ENCODE data around the gene MMP15. TPM values are rescaled to one million over a fixed set of nuclear protein-coding genes. Genes with fewer than 3 reads are reported as not detected.
A peak's percentile ranks its signal among the peaks of the same experiment; 100 is the strongest.

MMP15 gene
- total RNA-seq, 2 experiments from 2014 or later = 0.19 to 0.43 TPM

GRCh38 chr16:57997176-57997527, 28.4 kb upstream of the MMP15 start:
- Mint-ChIP-seq H3K9me3 (ENCODE audit: low read depth) (no peaks in the 10 kb centered on the region), H3K27ac (no peak overlapping the region), H3K4me3 (no peak overlapping the region), H3K36me3 (ENCODE audit: low read depth) (peaks cover 11% of the 10 kb centered on the region), H3K27me3 (no peaks in the 10 kb centered on the region), H3K4me1 (peaks cover 46% of the 10 kb centered on the region)
- CTCF ChIA-PET = interaction anchor here (1.0 kb wide), 2 partner anchors 10 to 237 kb away, joined by 3 read pairs; no protein-coding TSS in a partner anchor
- ATAC-seq (no peak), DNase-seq (no peak)
- POLR2A ChIA-PET = no interaction called here
- intact Hi-C loops (cut with DNase I, micrococcal nuclease) = loop anchor here in 1 of 2 experiments (5.0 to 10.0 kb wide), 2 partner anchors 192 to 420 kb away; partner anchors contain the start of gene KIFC3

DNA sequence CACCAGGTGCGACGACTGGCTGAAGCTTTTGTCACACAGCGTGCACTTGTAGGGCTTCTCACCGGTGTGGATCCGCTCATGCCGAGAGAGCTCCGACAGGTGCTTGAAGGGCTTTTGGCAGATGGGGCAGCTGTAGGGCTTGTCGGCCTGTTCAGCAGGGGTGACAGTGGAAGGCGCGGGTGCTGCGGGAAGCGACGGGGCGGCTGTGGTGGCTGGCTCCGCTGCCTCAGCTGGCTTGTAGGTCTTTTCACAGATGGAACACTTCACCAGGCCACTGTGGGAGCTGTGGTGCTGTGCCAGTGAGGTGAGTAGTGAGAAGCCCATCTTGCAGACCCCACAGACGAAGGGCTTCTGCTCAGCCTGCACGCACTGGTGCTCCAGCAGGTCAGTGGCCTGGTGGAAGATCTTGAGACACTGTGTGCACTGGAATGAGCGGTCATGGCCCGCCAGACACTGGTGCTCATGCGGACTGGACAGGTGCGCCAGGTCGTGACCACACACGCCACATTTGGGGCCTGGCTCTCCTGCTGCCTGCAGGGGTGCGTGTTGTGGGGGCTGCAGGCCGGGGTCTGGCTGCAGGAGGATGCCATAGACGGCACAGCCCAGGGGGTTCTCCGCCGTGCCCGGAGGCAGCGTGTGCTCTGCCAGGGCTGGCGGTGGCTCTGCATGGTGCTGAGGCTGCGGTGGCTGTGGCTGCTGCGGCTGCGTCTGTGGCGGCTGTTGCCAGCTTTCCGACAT, 27.9 kb upstream of the MMP15 start:
- CTCF ChIA-PET = interaction anchor here (1.0 to 1.9 kb wide), 3 partner anchors 11 to 238 kb away, joined by 3 to 9 read pairs (median 3); no protein-coding TSS in a partner anchor
- no peak for ATAC-seq

GRCh38 chr16:57998486-57998885, 27.1 kb upstream of the MMP15 start:
- peak overlapping the region; percentile 74 for H3K4me3 Mint-ChIP-seq
- ChIA-PET POLR2A (no interaction called here), CTCF (interaction anchor here (0.8 to 1.9 kb wide), 3 partner anchors 91 to 241 kb away, joined by 3 to 9 read pairs (median 4); no protein-coding TSS in a partner anchor)
- peak overlapping the region; percentile 47 for H3K27ac Mint-ChIP-seq
- peak; percentile 25 for ATAC-seq
- H3K36me3 Mint-ChIP-seq (ENCODE audit: low read depth) = peaks cover 13% of the 10 kb centered on the region
- intact Hi-C loops (cut with DNase I, micrococcal nuclease) = loop anchor here in 1 of 2 experiments (5.0 to 10.0 kb wide), 2 partner anchors 194 to 421 kb away; partner anchors contain the start of gene KIFC3
- H3K9me3 Mint-ChIP-seq (ENCODE audit: low read depth) = no peaks in the 10 kb centered on the region
- peaks cover 51% of the 10 kb centered on the region for H3K4me1 Mint-ChIP-seq
- peak; percentile 76 for DNase-seq
- no peaks in the 10 kb centered on the region for H3K27me3 Mint-ChIP-seq

More for the DNA sequence above, 27.9 kb upstream of the MMP15 start:
- Mint-ChIP-seq H3K9me3 (ENCODE audit: low read depth) (no peaks in the 10 kb centered on the region), H3K4me1 (peaks cover 51% of the 10 kb centered on the region), H3K4me3 (peak overlapping the region; percentile 74), H3K27me3 (no peaks in the 10 kb centered on the region), H3K36me3 (ENCODE audit: low read depth) (peaks cover 13% of the 10 kb centered on the region), H3K27ac (peak overlapping the region; percentile 47)
- intact Hi-C loops (cut with DNase I, micrococcal nuclease) = loop anchor here in 1 of 2 experiments (5.0 to 10.0 kb wide), 2 partner anchors 193 to 420 kb away; partner anchors contain the start of gene KIFC3
- POLR2A ChIA-PET = no interaction called here
- no peak for DNase-seq

GRCh38 chr16:57998992-57999365, 26.6 kb upstream of the MMP15 start:
- intact Hi-C loops (cut with DNase I, micrococcal nuclease) = loop anchor here in 1 of 2 experiments (1.0 to 10.0 kb wide), 3 partner anchors 194 to 422 kb away; partner anchors contain the start of genes KATNB1 and KIFC3
- DNase-seq (no peak), ATAC-seq (no peak)
- peak overlapping the region; percentile 74 for H3K4me3 Mint-ChIP-seq
- ChIA-PET CTCF (interaction anchor here (0.6 to 1.9 kb wide), 5 partner anchors 92 to 263 kb away, joined by 3 to 9 read pairs (median 3); no protein-coding TSS in a partner anchor), POLR2A (interaction anchor here (0.7 to 0.8 kb wide), 2 partner anchors 93 to 406 kb away, joined by 3 to 4 read pairs; no protein-coding TSS in a partner anchor)
- peaks cover 13% of the 10 kb centered on the region for H3K36me3 Mint-ChIP-seq (ENCODE audit: low read depth)
- H3K27ac Mint-ChIP-seq = peak overlapping the region; percentile 48
- no peaks in the 10 kb centered on the region for H3K9me3 Mint-ChIP-seq (ENCODE audit: low read depth)
- H3K4me1 Mint-ChIP-seq = peaks cover 54% of the 10 kb centered on the region
- no peaks in the 10 kb centered on the region for H3K27me3 Mint-ChIP-seq

- peaks cover 51% of the 10 kb centered on the region for H3K4me1 Mint-ChIP-seq
- intact Hi-C loops (cut with DNase I, micrococcal nuclease) = loop anchor here in 1 of 2 experiments (1.0 to 10.0 kb wide), 3 partner anchors 195 to 422 kb away; partner anchors contain the start of genes KATNB1 and KIFC3
- H3K36me3 Mint-ChIP-seq (ENCODE audit: low read depth) = peaks cover 13% of the 10 kb centered on the region
- POLR2A ChIA-PET = interaction anchor here (0.7 to 0.8 kb wide), 2 partner anchors 94 to 406 kb away, joined by 3 to 4 read pairs; no protein-coding TSS in a partner anchor
- ATAC-seq (peak; percentile 26), DNase-seq (peak; percentile 59)
- H3K9me3 Mint-ChIP-seq (ENCODE audit: low read depth) = no peaks in the 10 kb centered on the region
- peak overlapping the region; percentile 48 for H3K27ac Mint-ChIP-seq
- H3K27me3 Mint-ChIP-seq = no peaks in the 10 kb centered on the region
- CTCF ChIA-PET = interaction anchor here (0.6 to 1.9 kb wide), 8 partner anchors 11 to 263 kb away, joined by 3 to 9 read pairs (median 3); no protein-coding TSS in a partner anchor
- peak overlapping the region; percentile 74 for H3K4me3 Mint-ChIP-seq
These were observed 26.1 kb upstream of the MMP15 start for GRCh38 chr16:57999366-57999970.

GRCh38 chr16:57999971-58000705, 25.4 kb upstream of the MMP15 start, which contains the start of gene ZNF319:
ZNF319 (minus strand) TSS chr16:58000672; CDS start chr16:57998265, 2,407 bp downstream.
- ATAC-seq (peak; percentile 6), DNase-seq (peak; percentile 50)
- Mint-ChIP-seq H3K36me3 (ENCODE audit: low read depth) (peaks cover 13% of the 10 kb centered on the region), H3K27me3 (no peaks in the 10 kb centered on the region), H3K27ac (peak within 1 kb of the TSS; percentile 80), H3K4me1 (peaks cover 48% of the 10 kb centered on the region), H3K9me3 (ENCODE audit: low read depth) (no peaks in the 10 kb centered on the region), H3K4me3 (peak within 1 kb of the TSS; percentile 91)
- CTCF ChIA-PET = interaction anchor here (0.6 to 1.8 kb wide), 7 partner anchors 10 to 424 kb away, joined by 3 to 5 read pairs (median 3); partner anchors contain the start of gene CFAP20
- intact Hi-C loops (cut with DNase I, micrococcal nuclease) = loop anchor here (1.0 to 10.0 kb wide), 15 partner anchors 25 to 1643 kb away; partner anchors contain the start of genes KIFC3 (in 2 of the 2), CCDC102A (in 1 of the 2), CIAPIN1 (in 1 of the 2) and COQ9 (in 1 of the 2)
- POLR2A ChIA-PET = interaction anchor here (0.8 kb wide), 1 partner anchor 95 kb away, joined by 4 read pairs; no protein-coding TSS in a partner anchor

GRCh38 chr16:58000706-58001676, 24.6 kb upstream of the MMP15 start, which contains the start of gene USB1:
USB1 (plus strand) TSS chr16:58001407; CDS start chr16:58001484, 77 bp downstream.
- H3K36me3 Mint-ChIP-seq (ENCODE audit: low read depth) = peaks cover 15% of the 10 kb centered on the region
- H3K9me3 Mint-ChIP-seq (ENCODE audit: low read depth) = no peaks in the 10 kb centered on the region
- DNase-seq (peak; percentile 89), ATAC-seq (peak; percentile 79)
- ChIA-PET POLR2A (interaction anchor here (0.6 to 0.7 kb wide), 2 partner anchors 30 to 128 kb away, joined by 3 read pairs; partner anchors contain the start of genes CFAP20 and CNGB1), CTCF (interaction anchor here (0.8 to 1.4 kb wide), 6 partner anchors 9 to 425 kb away, joined by 3 to 5 read pairs (median 4); partner anchors contain the start of genes CFAP20 and CNGB1)
- intact Hi-C loops (cut with DNase I, micrococcal nuclease) = loop anchor here (1.0 to 5.0 kb wide), 19 partner anchors 16 to 1644 kb away; partner anchors contain the start of genes CCDC102A (in 1 of the 2), CFAP20 (in 1 of the 2), CIAPIN1 (in 1 of the 2) and COQ9 (in 1 of the 2)
- peak within 1 kb of the TSS; percentile 80 for H3K27ac Mint-ChIP-seq
- H3K27me3 Mint-ChIP-seq = no peaks in the 10 kb centered on the region
- H3K4me3 Mint-ChIP-seq = peak within 1 kb of the TSS; percentile 91
- peaks cover 41% of the 10 kb centered on the region for H3K4me1 Mint-ChIP-seq

DNA sequence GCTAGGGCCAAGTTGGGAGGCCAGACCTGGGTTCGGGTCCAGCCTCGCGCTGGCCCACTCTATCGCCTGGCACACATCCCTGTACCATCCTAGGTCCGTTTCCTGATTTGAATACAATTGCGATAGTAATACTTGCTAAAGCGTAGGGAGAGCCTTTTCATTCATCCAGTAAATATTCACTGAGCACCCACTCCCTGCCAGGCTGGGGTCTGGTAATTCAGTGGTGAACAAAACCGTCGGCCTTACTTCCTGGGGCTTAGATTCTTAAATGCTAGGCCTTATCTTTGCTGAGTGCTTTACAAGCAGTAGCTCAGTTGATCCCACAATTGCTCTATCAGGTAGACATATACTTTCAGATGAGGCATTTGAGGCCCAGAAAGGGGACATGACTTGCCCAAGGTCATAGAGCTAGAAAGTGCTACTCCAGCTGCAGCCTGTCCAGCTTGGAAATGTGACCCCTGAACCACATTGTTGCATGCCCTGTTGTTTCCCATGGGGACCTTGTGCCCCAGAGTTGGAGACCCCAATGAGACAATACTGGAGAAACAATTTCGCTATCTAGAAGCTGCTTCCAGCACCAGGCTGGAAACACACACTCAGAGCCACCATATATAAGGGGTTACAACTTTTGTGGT, 23.7 kb upstream of the MMP15 start:
- POLR2A ChIA-PET = interaction anchor here (0.7 kb wide), 1 partner anchor 31 kb away, joined by 3 read pairs; the partner anchor contains the start of gene CNGB1
- Mint-ChIP-seq H3K4me3 (peak overlapping the region; percentile 91), H3K27ac (no peak overlapping the region), H3K36me3 (ENCODE audit: low read depth) (peaks cover 18% of the 10 kb centered on the region), H3K9me3 (ENCODE audit: low read depth) (no peaks in the 10 kb centered on the region), H3K27me3 (no peaks in the 10 kb centered on the region), H3K4me1 (peaks cover 41% of the 10 kb centered on the region)
- intact Hi-C loops (cut with DNase I, micrococcal nuclease) = loop anchor here (1.0 to 5.0 kb wide), 16 partner anchors 17 to 1645 kb away; partner anchors contain the start of genes CCDC102A (in 1 of the 2), CFAP20 (in 1 of the 2), CIAPIN1 (in 1 of the 2) and COQ9 (in 1 of the 2)
- CTCF ChIA-PET = interaction anchor here (1.0 to 1.4 kb wide), 5 partner anchors 10 to 426 kb away, joined by 3 to 5 read pairs (median 3); partner anchors contain the start of gene CNGB1
- no peak for DNase-seq
- ATAC-seq = no peak

DNA sequence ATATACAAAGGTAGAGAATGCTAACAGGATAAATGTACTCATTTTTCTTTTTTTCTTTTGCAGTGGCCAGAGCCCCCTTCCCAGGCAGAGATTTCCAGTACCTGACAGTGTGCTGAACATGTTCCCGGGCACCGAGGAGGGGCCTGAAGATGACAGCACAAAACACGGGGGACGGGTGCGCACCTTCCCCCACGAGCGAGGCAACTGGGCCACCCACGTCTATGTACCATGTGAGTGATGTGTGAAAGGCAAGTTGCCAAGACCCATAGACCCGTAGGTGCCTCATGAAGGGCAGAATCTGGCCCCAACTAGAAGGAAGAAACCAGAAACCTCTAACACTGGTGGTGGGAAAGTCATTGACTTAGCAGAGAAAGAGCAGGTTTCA, 23.1 kb upstream of the MMP15 start:
- Mint-ChIP-seq H3K27ac (no peak overlapping the region), H3K27me3 (no peaks in the 10 kb centered on the region), H3K4me3 (no peak overlapping the region), H3K9me3 (ENCODE audit: low read depth) (no peaks in the 10 kb centered on the region), H3K4me1 (peaks cover 37% of the 10 kb centered on the region), H3K36me3 (ENCODE audit: low read depth) (peaks cover 19% of the 10 kb centered on the region)
- DNase-seq (no peak), ATAC-seq (no peak)
- intact Hi-C loops (cut with DNase I, micrococcal nuclease) = loop anchor here in 1 of 2 experiments (5.0 kb wide), 4 partner anchors 410 to 1645 kb away; partner anchors contain the start of genes CCDC102A, CIAPIN1 and COQ9
- CTCF ChIA-PET = interaction anchor here (0.5 to 1.2 kb wide), 4 partner anchors 20 to 354 kb away, joined by 3 read pairs; partner anchors contain the start of gene CNGB1
- POLR2A ChIA-PET = no interaction called here

Measured in activated CD4-positive, alpha-beta T cell treated with anti-CD3 and anti-CD28 coated beads for 36 hours (primary cell).